GM19372 (cell line): Measurements from ENCODE around the gene MYO16.

ENCODE experiments used
- ATAC-seq: cut with Tn5 transposase; IDR thresholded peaks from one replicate; pipeline ENCODE4 v1.9.1; 2021; ENCODE audit warnings: mild to moderate bottlenecking, low read depth, moderate library complexity; ENCODE audit not compliant: unreplicated experiment

MYO16 gene

GRCh38 chr13:109100705-109101304, 471.4 kb downstream of the MYO16 start:
- no peak for ATAC-seq

GRCh38 chr13:109101550-109102144, 472.2 kb downstream of the MYO16 start:
- ATAC-seq, result no peak

- ATAC-seq, result no peak
Measured at GRCh38 chr13:109105899-109106298, 476.5 kb downstream of the MYO16 start.

- no peak for ATAC-seq
Measured at GRCh38 chr13:109110159-109110558, 480.7 kb downstream of the MYO16 start.

- no peak for ATAC-seq
Measured at GRCh38 chr13:109111141-109111540, 481.7 kb downstream of the MYO16 start.

- peak; percentile 67 for ATAC-seq
Measured at GRCh38 chr13:109113427-109113826, 484.0 kb downstream of the MYO16 start.

- ATAC-seq, result no peak
Measured at GRCh38 chr13:109114162-109114561, 484.8 kb downstream of the MYO16 start.

GRCh38 chr13:109114991-109115390, 485.6 kb downstream of the MYO16 start:
- ATAC-seq, result no peak

GRCh38 chr13:109118521-109118920, 489.1 kb downstream of the MYO16 start:
- no peak for ATAC-seq

GRCh38 chr13:109119896-109120295, 490.5 kb downstream of the MYO16 start:
- no peak for ATAC-seq

GRCh38 chr13:109121826-109122225, 492.4 kb downstream of the MYO16 start:
- ATAC-seq, result no peak

- no peak for ATAC-seq
Measured at GRCh38 chr13:109123971-109124370, 494.6 kb downstream of the MYO16 start.

- ATAC-seq, result no peak
Measured at GRCh38 chr13:109126178-109126577, 496.8 kb downstream of the MYO16 start.

GRCh38 chr13:109126891-109127641, 497.7 kb downstream of the MYO16 start:
- ATAC-seq, result no peak

- ATAC-seq, result no peak
Measured at GRCh38 chr13:109128121-109128520, 498.7 kb downstream of the MYO16 start.

- ATAC-seq, result no peak
Measured at GRCh38 chr13:109130093-109130835, 500.9 kb downstream of the MYO16 start.

- peak; percentile 72 for ATAC-seq
Measured at GRCh38 chr13:109131698-109132257, 502.4 kb downstream of the MYO16 start.

- ATAC-seq, result no peak
Measured at GRCh38 chr13:109135018-109135417, 505.6 kb downstream of the MYO16 start.

- no peak for ATAC-seq
Measured at GRCh38 chr13:109136873-109137272, 507.5 kb downstream of the MYO16 start.

- no peak for ATAC-seq
Measured at GRCh38 chr13:109139346-109139745, 509.9 kb downstream of the MYO16 start.

GRCh38 chr13:109140054-109140453, 510.6 kb downstream of the MYO16 start:
- no peak for ATAC-seq
